HPDE6-E6E7 (cell line): Measurements from ENCODE around the gene IYD.
"Not testable (repeated sequence)": the region's sequence is repeated elsewhere in the genome, so short reads cannot be mapped to it uniquely, and the experiment has no call there.

Experiments used
- DNase-seq: peaks from one replicate; pipeline ENCODE4 v3.0.0; 2011; ENCODE audit warnings: missing footprints; ENCODE audit errors: extremely low spot score

IYD gene

GRCh38 chr6:150430815-150431214, 62.0 kb downstream of the IYD start:
- DNase-seq: no peak

DNA sequence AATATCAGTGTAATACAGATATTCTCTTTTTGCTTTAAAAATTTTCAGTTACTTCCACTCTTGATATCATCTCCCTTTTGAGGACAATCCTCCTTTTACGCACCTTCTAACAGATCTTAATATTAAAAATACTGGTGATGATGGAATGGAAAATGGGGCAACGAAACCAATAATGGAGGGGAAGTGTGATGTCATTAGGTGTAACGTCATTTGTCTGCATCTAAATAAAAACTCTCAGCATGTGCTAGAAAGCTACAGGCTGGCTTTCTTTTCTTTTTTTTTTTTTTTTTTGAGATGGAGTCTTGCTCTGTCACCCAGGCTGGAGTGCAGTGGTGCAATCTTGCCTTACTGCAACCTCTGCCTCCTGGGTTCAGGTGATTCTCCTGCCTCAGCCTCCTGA, 66.5 kb downstream of the IYD start:
- no peak for DNase-seq

GRCh38 chr6:150435832-150436231, 67.0 kb downstream of the IYD start:
- DNase-seq: no peak

DNA sequence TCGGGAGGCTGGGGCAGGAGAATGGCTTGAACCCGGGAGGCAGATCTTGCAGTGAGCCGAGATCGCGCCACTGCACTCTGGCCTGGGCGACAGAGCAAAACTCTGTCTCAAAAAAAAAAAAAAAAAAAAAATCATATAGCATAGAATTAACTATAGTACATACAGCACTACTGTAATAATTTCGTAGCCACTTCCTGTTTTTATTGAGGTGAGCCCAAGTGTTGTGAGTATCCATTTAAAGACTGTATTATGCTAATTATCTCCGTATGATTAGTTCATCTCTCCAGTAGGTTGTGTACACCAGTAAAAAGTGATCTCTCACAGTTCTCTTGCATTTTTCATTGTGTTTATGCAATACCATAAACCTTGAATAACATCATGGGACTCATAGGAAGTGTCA, 70.6 kb downstream of the IYD start:
- no peak for DNase-seq

- DNase-seq: no peak
Measured at GRCh38 chr6:150443621-150444020, 74.8 kb downstream of the IYD start.

DNA sequence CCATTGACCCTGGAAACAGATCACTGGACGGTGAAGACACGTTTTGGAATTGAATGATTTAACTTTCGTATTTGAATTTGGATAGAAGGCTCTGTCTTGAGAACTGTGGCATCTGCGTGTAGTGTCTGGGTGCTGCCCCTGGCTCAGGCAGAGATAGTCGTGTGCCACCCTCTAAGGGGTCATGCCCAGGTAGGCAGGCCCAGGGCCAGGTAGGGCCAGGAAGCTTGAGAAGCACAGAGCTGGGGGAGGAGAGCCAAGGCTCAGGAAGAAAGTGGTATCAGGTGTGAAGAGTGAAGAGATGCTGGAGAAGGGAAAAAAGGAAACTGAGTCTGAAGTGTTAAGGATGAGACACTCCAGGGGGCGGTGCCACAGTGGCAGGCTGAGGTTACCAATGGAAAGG, 75.5 kb downstream of the IYD start:
- DNase-seq: no peak

GRCh38 chr6:150445486-150445885, 76.7 kb downstream of the IYD start:
- no peak for DNase-seq

DNA sequence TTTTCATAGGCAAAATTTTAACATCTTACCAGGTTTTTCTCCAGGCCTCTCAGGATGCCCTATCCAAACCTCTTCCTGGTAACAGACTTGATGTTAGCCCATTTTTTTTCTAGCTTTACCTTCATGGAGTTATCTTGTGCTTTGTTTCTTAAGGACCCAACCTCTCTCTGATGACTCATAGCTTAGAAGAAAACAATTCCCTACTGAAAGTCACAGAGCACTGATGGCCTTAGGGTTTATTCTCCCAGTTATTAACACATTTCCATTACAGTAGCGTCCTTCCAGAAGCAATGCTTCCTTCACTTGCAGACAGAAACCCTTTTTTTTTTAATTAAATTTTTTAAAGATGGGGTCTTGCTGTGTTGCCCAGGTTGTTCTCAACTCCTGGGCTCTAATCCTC, 79.4 kb downstream of the IYD start:
- no peak for DNase-seq

GRCh38 chr6:150449055-150449454, 80.2 kb downstream of the IYD start:
- DNase-seq: not testable (repeated sequence)

DNA sequence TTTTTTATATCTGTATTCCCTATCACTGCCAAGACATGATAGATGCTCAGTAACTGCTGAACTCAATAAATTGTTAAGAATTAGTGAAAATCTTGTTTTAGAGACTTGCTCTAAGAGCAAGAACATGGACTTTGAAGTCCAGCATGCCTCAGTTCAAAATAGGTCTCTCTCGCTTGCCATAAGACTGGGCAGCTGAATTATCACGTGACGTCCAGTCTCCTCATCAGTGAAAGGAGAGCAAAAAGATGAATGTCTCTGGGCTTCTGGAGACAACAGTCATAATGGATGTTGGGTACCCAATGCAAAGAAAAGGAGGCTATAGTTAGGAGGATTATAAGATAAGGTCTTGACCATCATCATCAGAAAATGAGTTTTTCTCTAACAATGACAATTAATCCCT, 82.1 kb downstream of the IYD start:
- DNase-seq: no peak

DNA sequence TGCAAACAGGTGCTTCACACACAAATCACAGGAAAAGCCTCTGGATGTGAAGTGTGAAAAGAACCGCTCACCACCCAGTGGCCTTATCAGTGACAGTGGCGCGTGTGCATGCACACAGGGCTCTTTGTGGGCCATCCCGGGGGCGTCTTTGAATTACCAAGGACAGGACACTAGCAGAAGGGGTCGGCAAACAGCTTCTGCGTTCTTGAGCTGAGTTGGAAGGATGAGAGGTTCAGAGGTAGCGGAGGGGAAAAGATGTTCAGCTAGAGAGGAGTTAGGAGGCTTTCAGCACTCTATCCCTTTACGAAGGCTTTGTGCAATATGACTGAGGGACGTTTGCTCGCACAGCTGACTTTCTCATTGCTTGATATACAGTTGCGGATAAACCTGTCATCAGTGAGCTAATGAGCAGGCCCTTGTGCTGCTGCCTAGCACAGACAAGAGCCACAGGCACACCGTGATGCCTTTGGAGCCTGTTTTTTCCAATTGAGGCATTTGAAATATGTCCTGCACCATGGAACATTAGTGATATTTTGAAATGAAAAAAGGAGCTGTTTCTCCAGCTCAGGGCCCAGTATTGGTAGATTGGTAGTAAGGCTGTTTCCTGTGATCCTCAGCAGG, 83.1 kb downstream of the IYD start:
- no peak for DNase-seq

DNA sequence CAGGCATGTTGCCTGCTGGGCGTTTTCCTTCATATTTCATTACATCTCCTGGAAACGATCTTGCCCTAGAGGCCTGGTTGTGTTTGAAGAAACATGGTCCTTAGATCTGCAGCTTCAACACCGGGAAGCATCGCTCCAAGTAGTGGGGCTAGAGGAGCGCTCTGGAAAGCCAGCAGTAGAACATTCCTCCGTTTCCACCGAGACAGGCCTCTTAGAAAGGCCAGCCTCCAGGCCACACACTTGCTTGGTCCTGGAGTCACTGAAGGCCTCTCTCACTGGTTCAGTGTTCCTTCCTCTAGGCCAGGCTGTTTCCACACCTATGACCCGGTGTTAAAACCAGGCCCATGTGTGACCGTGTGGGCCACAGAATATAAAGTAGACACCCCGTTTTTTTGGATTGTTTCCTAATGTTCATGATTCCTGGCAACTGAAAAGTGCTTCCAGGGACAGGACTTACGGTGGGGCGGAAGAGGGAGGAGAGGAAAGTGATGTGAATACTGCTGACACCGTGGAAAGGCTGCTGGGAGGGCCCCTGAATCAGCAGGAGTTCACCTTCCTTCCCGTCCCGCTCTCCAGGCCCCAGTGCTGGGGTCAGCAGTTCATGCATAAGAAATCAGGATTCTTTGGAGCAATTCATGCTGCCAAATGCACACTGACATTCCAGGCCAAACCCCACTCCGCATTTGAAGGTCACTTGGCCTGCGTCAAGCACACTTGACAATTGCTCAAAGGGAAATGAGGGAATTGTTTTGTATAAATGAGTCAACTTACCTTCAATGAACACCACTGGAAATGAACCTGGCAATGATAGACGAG, 83.8 kb downstream of the IYD start:
- no peak for DNase-seq

- DNase-seq: no peak
Measured at GRCh38 chr6:150453357-150453756, 84.5 kb downstream of the IYD start.
